Measurements from ENCODE around the gene DISP3. TPM values are rescaled to one million over a fixed set of nuclear protein-coding genes. Genes with fewer than 3 reads are reported as not detected.

The DISP3 gene
- polyA plus RNA-seq, 1 experiment = 0.02 TPM

GRCh38 chr1:11482198-11482597, 3.2 kb downstream of the DISP3 start:
- POLR2A ChIA-PET = no interaction called here
- CTCF ChIA-PET = no interaction called here

GRCh38 chr1:11482701-11483479, 3.9 kb downstream of the DISP3 start:
- Histone ChIP-seq H3K27me3 (ENCODE audit: control insufficient read depth, insufficient read depth, low read length) (peaks cover 22% of the 10 kb centered on the region), H3K27ac (ENCODE audit: low read depth, low read length) (no peak overlapping the region), H3K9me3 (ENCODE audit: control insufficient read depth, insufficient read depth, low read length) (peaks cover 5% of the 10 kb centered on the region; the same call in 1 of the 2 replicates), H3K4me3 (ENCODE audit: low read depth, low read length) (no peak overlapping the region)
- DNase-seq (ENCODE audit: low read depth, low spot score) = no peak
- TF ChIP-seq CTCF (IDR thresholded peaks at IDR 0.05; ENCODE audit: low read depth, low read length) = no peak
- ChIA-PET POLR2A (no interaction called here), CTCF (no interaction called here)

More at GRCh38 chr1:11482198-11482597, 3.2 kb downstream of the DISP3 start:
- peaks cover 5% of the 10 kb centered on the region; the same call in 1 of the 2 replicates for H3K9me3 ChIP-seq (ENCODE audit: control insufficient read depth, insufficient read depth, low read length)
- H3K27ac ChIP-seq (ENCODE audit: low read depth, low read length) = no peak overlapping the region
- DNase-seq (ENCODE audit: low read depth, low spot score) = no peak
- H3K4me3 ChIP-seq (ENCODE audit: low read depth, low read length) = no peak overlapping the region
- H3K27me3 ChIP-seq (ENCODE audit: control insufficient read depth, insufficient read depth, low read length) = peaks cover 22% of the 10 kb centered on the region
- TF ChIP-seq CTCF (IDR thresholded peaks at IDR 0.05; ENCODE audit: low read depth, low read length) = no peak

- Histone ChIP-seq H3K9me3 (ENCODE audit: control insufficient read depth, insufficient read depth, low read length) (peaks cover 5% of the 10 kb centered on the region; the same call in 1 of the 2 replicates), H3K27ac (ENCODE audit: low read depth, low read length) (no peak overlapping the region), H3K27me3 (ENCODE audit: control insufficient read depth, insufficient read depth, low read length) (peaks cover 22% of the 10 kb centered on the region), H3K4me3 (ENCODE audit: low read depth, low read length) (no peak overlapping the region)
- DNase-seq (ENCODE audit: low read depth, low spot score) = no peak
- ChIA-PET POLR2A (no interaction called here), CTCF (no interaction called here)
- no peak for TF ChIP-seq CTCF (IDR thresholded peaks at IDR 0.05; ENCODE audit: low read depth, low read length)
Measured at GRCh38 chr1:11483581-11484320, 4.8 kb downstream of the DISP3 start.

GRCh38 chr1:11484321-11484655, 5.3 kb downstream of the DISP3 start:
- DNase-seq (ENCODE audit: low read depth, low spot score) = no peak
- Histone ChIP-seq H3K4me3 (ENCODE audit: low read depth, low read length) (no peak overlapping the region), H3K9me3 (ENCODE audit: control insufficient read depth, insufficient read depth, low read length) (peaks cover 5% of the 10 kb centered on the region; the same call in 1 of the 2 replicates), H3K27me3 (ENCODE audit: control insufficient read depth, insufficient read depth, low read length) (peaks cover 21% of the 10 kb centered on the region), H3K27ac (ENCODE audit: low read depth, low read length) (no peak overlapping the region)
- TF ChIP-seq CTCF (IDR thresholded peaks at IDR 0.05; ENCODE audit: low read depth, low read length) = no peak
- ChIA-PET CTCF (no interaction called here), POLR2A (no interaction called here)

GRCh38 chr1:11485191-11485590, 6.2 kb downstream of the DISP3 start:
- CTCF ChIA-PET = no interaction called here
- no peak overlapping the region for H3K4me3 ChIP-seq (ENCODE audit: low read depth, low read length)
- POLR2A ChIA-PET = no interaction called here
- TF ChIP-seq CTCF (IDR thresholded peaks at IDR 0.05; ENCODE audit: low read depth, low read length) = no peak
- H3K9me3 ChIP-seq (ENCODE audit: control insufficient read depth, insufficient read depth, low read length) = peaks cover 3% of the 10 kb centered on the region; the same call in 1 of the 2 replicates
- DNase-seq (ENCODE audit: low read depth, low spot score) = no peak
- H3K27ac ChIP-seq (ENCODE audit: low read depth, low read length) = no peak overlapping the region
- H3K27me3 ChIP-seq (ENCODE audit: control insufficient read depth, insufficient read depth, low read length) = peaks cover 15% of the 10 kb centered on the region

Measured in AG04450 (cell line).